GM23248 (cell line): ENCODE measurements around the gene SPEN. TPM values are rescaled to one million over a fixed set of nuclear protein-coding genes. Genes with fewer than 3 reads are reported as not detected.

Experiments used
- DNase-seq: peaks from one replicate; pipeline ENCODE4 v3.0.0-alpha.2; 2015
- H2AFZ ChIP-seq: fragments of 200-600 bp; sonication (generic); 2 replicates; pipeline ENCODE4 v1.6.1; 2016; ENCODE audit warnings: antibody characterized with exemption
- H3F3A ChIP-seq: fragments of 200-600 bp; sonication (generic); 2 replicates; pipeline ENCODE4 v1.6.1; 2016; ENCODE audit warnings: mild to moderate bottlenecking, antibody characterized with exemption, mixed run types; ENCODE audit not compliant: insufficient read depth
- H3K27ac ChIP-seq: fragments of 200-600 bp; sonication (generic); 2 replicates; pipeline ENCODE4 v1.5.1; 2016; ENCODE audit warnings: mild to moderate bottlenecking
- H3K27me3 ChIP-seq: fragments of 200-600 bp; sonication (generic); replicated peaks from 2 replicates; pipeline ENCODE4 v1.6.1; 2016; ENCODE audit warnings: mild to moderate bottlenecking; ENCODE audit not compliant: insufficient read depth
- H3K36me3 ChIP-seq: fragments of 200-600 bp; sonication (generic); 2 replicates; pipeline ENCODE4 v1.6.1; 2016; ENCODE audit warnings: low read depth, mild to moderate bottlenecking
- H3K4me1 ChIP-seq: fragments of 200-600 bp; sonication (generic); 2 replicates; pipeline ENCODE4 v1.6.1; 2016; ENCODE audit warnings: mild to moderate bottlenecking; ENCODE audit not compliant: insufficient read depth
- H3K4me2 ChIP-seq: fragments of 200-600 bp; sonication (generic); one replicate; pipeline ENCODE4 v1.6.1; 2016; ENCODE audit warnings: mild to moderate bottlenecking; ENCODE audit not compliant: unreplicated experiment
- H3K4me3 ChIP-seq: fragments of 200-600 bp; sonication (generic); 2 replicates; pipeline ENCODE4 v1.5.1; 2016; ENCODE audit warnings: mild to moderate bottlenecking
- H3K79me2 ChIP-seq: fragments of 200-600 bp; sonication (generic); 2 replicates; pipeline ENCODE4 v1.6.1; 2016; ENCODE audit warnings: mild to moderate bottlenecking; ENCODE audit not compliant: insufficient read depth
- H3K9ac ChIP-seq: fragments of 200-600 bp; sonication (generic); 2 replicates; pipeline ENCODE4 v1.6.1; 2016; ENCODE audit warnings: mild to moderate bottlenecking
- H3K9me2 ChIP-seq: fragments of 200-600 bp; sonication (generic); 2 replicates; pipeline ENCODE4 v1.6.1; 2016; ENCODE audit warnings: mixed run types, mild to moderate bottlenecking, moderate library complexity; ENCODE audit not compliant: insufficient read depth
- H3K9me3 ChIP-seq: fragments of 200-600 bp; sonication (generic); one replicate; pipeline ENCODE4 v1.6.1; 2017; ENCODE audit warnings: low read depth
- H4K20me1 ChIP-seq: fragments of 200-600 bp; sonication (generic); 2 replicates; pipeline ENCODE4 v1.6.0; 2016; ENCODE audit not compliant: insufficient read depth
- EZH2 ChIP-seq: fragments of 200-600 bp; sonication (generic); IDR thresholded peaks from 2 replicates; pipeline ENCODE4 v1.6.1; 2018; ENCODE audit warnings: antibody characterized with exemption, mild to moderate bottlenecking; ENCODE audit not compliant: insufficient read depth, poor library complexity, severe bottlenecking
- EZH2phosphoT487 ChIP-seq: fragments of 200-600 bp; sonication (generic); IDR thresholded peaks from 2 replicates; pipeline ENCODE4 v1.6.1; 2018; ENCODE audit warnings: antibody characterized with exemption, moderate library complexity, mild to moderate bottlenecking, low read depth; ENCODE audit not compliant: insufficient read depth
- WGBS, 2 experiments: methylation state at CpG; one replicate each; pipeline ENCODE4 v1.1.6; 2015 to 2017; ENCODE audit warnings: low lambda C conversion rate in 2 of 2, low coverage in 1 of 2; ENCODE audit errors: missing lambda C conversion rate in 2 of 2; 5-methylcytosine and 5-hydroxymethylcytosine counted together
- in situ Hi-C: fragments of 300-500 bp; cut with MboI; formaldehyde crosslinking; loops from 2 replicates; pipeline ENCODE4 v1.15.0; 2020
- polyA plus RNA-seq: library from polyadenylated mRNA; unstranded; fragments of >200 nt; fragmentation: Nextera tagmentation; extraction: Ambion mirVana; gene quantifications from 2 replicates; pipeline ENCODE4 v1.2.1, GENCODE V29; 2016
- total RNA-seq: library from RNA; depleted of rRNA; stranded (reverse); fragments of >200 nt; shearing (Covaris generic); gene quantifications from 2 replicates; pipeline ENCODE4 v1.2.3, GENCODE V29; 2014

SPEN gene
- total and polyA plus RNA-seq, 2 experiments from 2014 or later = 16.5 to 17.2 TPM

GRCh38 chr1:15958111-15958510 lies 110.6 kb downstream of the SPEN start:
- Histone ChIP-seq H4K20me1 (no peaks in the 10 kb centered on the region), H3K9me2 (no peaks in the 10 kb centered on the region), H3K79me2 (peaks cover 100% of the 10 kb centered on the region), H3K4me3 (no peak overlapping the region), H3F3A (peaks cover 27% of the 10 kb centered on the region), H3K9me3 (no peaks in the 10 kb centered on the region), H3K27ac (no peak overlapping the region), H2AFZ (no peak overlapping the region), H3K9ac (no peak overlapping the region), H3K4me2 (no peak overlapping the region), H3K36me3 (no peaks in the 10 kb centered on the region), H3K4me1 (peaks cover 37% of the 10 kb centered on the region), H3K27me3 (no peaks in the 10 kb centered on the region)
- TF ChIP-seq EZH2 = no peak
- TF ChIP-seq EZH2phosphoT487 = no peak
- DNase-seq = no peak
- in situ Hi-C loops = no loop called here
- 66 to 79% methylated on average over 5 of the region's 5 CpGs for WGBS, 2 experiments

- Histone ChIP-seq H3K9me3 (no peaks in the 10 kb centered on the region), H3K4me2 (no peak overlapping the region), H3K9me2 (no peaks in the 10 kb centered on the region), H3K36me3 (no peaks in the 10 kb centered on the region), H3K79me2 (peaks cover 100% of the 10 kb centered on the region), H3K27ac (no peak overlapping the region), H3K9ac (no peak overlapping the region), H3K4me3 (no peak overlapping the region), H2AFZ (no peak overlapping the region), H3F3A (peaks cover 31% of the 10 kb centered on the region), H4K20me1 (no peaks in the 10 kb centered on the region), H3K27me3 (no peaks in the 10 kb centered on the region), H3K4me1 (peaks cover 37% of the 10 kb centered on the region)
- peak; percentile 37 for DNase-seq
- in situ Hi-C loops = no loop called here
- TF ChIP-seq EZH2phosphoT487 (no peak), EZH2 (no peak)
Measured at GRCh38 chr1:15958793-15959192, 111.3 kb downstream of the SPEN start.

GRCh38 chr1:15959424-15959823 lies 111.9 kb downstream of the SPEN start:
- TF ChIP-seq EZH2phosphoT487 (no peak), EZH2 (no peak)
- no peak overlapping the region for H3K27ac ChIP-seq
- no peaks in the 10 kb centered on the region for H3K27me3 ChIP-seq
- H4K20me1 ChIP-seq = no peaks in the 10 kb centered on the region
- H3K9ac ChIP-seq = no peak overlapping the region
- in situ Hi-C loops = no loop called here
- H3K4me2 ChIP-seq = no peak overlapping the region
- no peaks in the 10 kb centered on the region for H3K9me2 ChIP-seq
- H3K36me3 ChIP-seq = no peaks in the 10 kb centered on the region
- H3K4me1 ChIP-seq = peaks cover 37% of the 10 kb centered on the region
- peaks cover 100% of the 10 kb centered on the region for H3K79me2 ChIP-seq
- no peak overlapping the region for H3K4me3 ChIP-seq
- no peaks in the 10 kb centered on the region for H3K9me3 ChIP-seq
- H2AFZ ChIP-seq = no peak overlapping the region
- DNase-seq = no peak
- H3F3A ChIP-seq = peaks cover 34% of the 10 kb centered on the region

GRCh38 chr1:15959827-15960446 lies 112.4 kb downstream of the SPEN start:
- no peak overlapping the region for H3K4me3 ChIP-seq
- no peak overlapping the region for H2AFZ ChIP-seq
- no peaks in the 10 kb centered on the region for H3K36me3 ChIP-seq
- H3K27me3 ChIP-seq = no peaks in the 10 kb centered on the region
- no peak overlapping the region for H3K4me2 ChIP-seq
- no peaks in the 10 kb centered on the region for H3K9me3 ChIP-seq
- peaks cover 100% of the 10 kb centered on the region for H3K79me2 ChIP-seq
- in situ Hi-C loops = no loop called here
- peaks cover 37% of the 10 kb centered on the region for H3F3A ChIP-seq
- H3K27ac ChIP-seq = no peak overlapping the region
- no peaks in the 10 kb centered on the region for H4K20me1 ChIP-seq
- H3K9me2 ChIP-seq = no peaks in the 10 kb centered on the region
- WGBS, 2 experiments = 87 to 94% methylated on average over 8 of the region's 8 CpGs
- DNase-seq = no peak
- peaks cover 42% of the 10 kb centered on the region for H3K4me1 ChIP-seq
- H3K9ac ChIP-seq = no peak overlapping the region
- TF ChIP-seq EZH2 (no peak), EZH2phosphoT487 (no peak)

GRCh38 chr1:15960808-15961207 lies 113.3 kb downstream of the SPEN start:
- H2AFZ ChIP-seq = no peak overlapping the region
- in situ Hi-C loops = no loop called here
- WGBS, 2 experiments = 92 to 99% methylated on average over 5 of the region's 5 CpGs
- H4K20me1 ChIP-seq = no peaks in the 10 kb centered on the region; the same call in 1 of the 2 replicates
- no peaks in the 10 kb centered on the region for H3K9me2 ChIP-seq
- no peak overlapping the region for H3K4me3 ChIP-seq
- H3K36me3 ChIP-seq = no peaks in the 10 kb centered on the region
- H3K9ac ChIP-seq = no peak overlapping the region
- H3K79me2 ChIP-seq = peaks cover 92% of the 10 kb centered on the region
- no peaks in the 10 kb centered on the region for H3K9me3 ChIP-seq
- H3K27me3 ChIP-seq = no peaks in the 10 kb centered on the region
- no peak for DNase-seq
- H3K4me2 ChIP-seq = no peak overlapping the region
- peaks cover 43% of the 10 kb centered on the region for H3K4me1 ChIP-seq
- no peak overlapping the region for H3K27ac ChIP-seq
- TF ChIP-seq EZH2phosphoT487 (no peak), EZH2 (no peak)
- peaks cover 37% of the 10 kb centered on the region for H3F3A ChIP-seq
